Ecto neural progenitor cell (in vitro differentiated cells): Measurements from ENCODE around the gene CPN2.
A peak's percentile ranks its signal among the peaks of the same experiment; 100 is the strongest.

Experiments
- DNase-seq: peaks from one replicate; pipeline ENCODE4 v3.0.0-alpha.2; 2018; ENCODE audit warnings: low spot score

The CPN2 gene

DNA sequence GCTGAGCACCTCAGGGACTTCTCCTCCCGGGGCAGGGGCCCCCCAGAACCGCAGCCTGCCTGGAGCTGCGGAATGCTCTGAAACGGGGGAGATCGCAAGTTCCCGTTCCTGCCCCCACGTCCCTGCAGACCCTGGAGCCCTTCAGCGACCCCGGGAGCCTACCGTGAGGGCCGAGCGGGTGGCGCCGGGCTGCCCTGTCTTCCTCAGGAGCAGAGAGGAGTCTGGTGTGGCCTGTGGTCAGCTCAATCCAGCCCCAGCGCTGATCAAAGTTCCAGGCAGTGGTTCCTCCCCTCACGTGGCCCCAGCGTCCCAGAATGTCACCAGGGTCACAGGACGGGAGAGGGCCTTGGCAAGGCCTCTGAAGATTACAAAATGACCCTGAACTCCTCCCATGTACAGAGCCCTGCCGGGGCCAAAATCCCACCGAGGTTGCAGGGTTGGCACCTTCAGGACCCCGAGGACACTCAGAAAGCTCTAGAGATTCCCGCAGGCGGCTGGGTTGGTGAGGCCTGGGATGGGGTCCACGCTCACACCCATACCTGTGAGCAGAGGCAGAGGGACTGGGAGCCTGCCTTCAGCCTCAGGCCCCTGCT is at the start of gene CPN2:
Gene CPN2 (minus strand): TSS at position 249 of the 593 bp plus-strand sequence. CDS start 8,626 bp downstream, outside the sequence.
- DNase-seq, result no peak

DNA sequence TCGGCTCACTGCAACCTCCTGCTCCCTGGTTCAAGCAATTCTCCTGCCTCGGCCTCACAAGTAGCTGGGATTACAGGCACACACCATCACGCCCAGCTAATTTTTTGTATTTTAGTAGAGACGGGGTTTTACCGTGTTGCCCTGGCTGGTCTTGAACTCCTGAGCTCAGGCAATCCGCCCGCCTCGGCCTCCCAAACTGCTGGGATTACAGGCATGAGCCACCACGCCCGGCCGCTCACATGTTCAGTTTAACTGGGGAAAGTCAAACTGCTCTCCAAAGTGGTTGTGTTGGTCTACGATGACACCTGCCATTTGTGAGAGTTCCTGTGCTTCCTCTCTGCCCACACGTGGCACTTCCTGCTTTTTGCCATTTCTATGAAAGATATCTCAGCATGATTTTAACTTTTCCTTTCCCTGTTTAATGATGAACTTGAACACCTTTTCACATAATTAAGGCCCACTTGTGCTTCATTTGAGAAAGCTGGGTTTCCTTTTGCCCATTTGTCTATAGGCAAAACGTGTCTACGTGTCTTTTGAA is 48.8 kb upstream of the CPN2 start:
- DNase-seq, result no peak

- DNase-seq, result no peak
These were observed 48.0 kb upstream of the CPN2 start, which contains the start of gene GP5 for GRCh38 chr3:194399166-194399565. TSS of gene GP5 (minus strand) at chr3:194399266. CDS start at chr3:194398282, 984 bp downstream.

DNA sequence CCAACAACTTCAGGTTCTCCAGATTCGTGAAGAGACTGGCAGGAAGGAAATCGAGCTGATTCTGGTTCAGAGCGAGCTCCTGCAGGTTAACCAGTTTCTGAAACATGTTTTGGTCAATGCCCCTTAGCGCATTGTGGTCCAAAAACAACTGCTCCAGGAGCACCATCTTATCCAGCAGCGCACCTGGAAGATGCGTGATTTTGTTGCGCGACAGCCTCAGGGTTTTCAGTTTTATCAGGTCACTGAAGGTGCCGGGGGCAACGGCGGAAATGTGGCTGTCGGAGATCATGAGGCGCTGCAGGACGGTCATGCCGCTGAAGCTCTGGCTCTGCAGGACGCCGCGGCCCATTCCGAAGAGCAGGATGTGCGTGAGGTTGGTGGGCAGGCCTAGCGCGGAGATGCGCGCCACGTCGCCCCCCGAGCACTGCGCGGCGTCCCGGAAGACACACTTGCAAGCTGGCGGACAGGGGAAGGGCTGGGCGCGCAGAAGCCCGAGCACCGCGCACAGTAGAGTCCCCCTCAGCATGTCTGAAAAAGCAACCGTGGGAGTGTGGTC is 46.7 kb upstream of the CPN2 start:
- peak; percentile 66 for DNase-seq

DNA sequence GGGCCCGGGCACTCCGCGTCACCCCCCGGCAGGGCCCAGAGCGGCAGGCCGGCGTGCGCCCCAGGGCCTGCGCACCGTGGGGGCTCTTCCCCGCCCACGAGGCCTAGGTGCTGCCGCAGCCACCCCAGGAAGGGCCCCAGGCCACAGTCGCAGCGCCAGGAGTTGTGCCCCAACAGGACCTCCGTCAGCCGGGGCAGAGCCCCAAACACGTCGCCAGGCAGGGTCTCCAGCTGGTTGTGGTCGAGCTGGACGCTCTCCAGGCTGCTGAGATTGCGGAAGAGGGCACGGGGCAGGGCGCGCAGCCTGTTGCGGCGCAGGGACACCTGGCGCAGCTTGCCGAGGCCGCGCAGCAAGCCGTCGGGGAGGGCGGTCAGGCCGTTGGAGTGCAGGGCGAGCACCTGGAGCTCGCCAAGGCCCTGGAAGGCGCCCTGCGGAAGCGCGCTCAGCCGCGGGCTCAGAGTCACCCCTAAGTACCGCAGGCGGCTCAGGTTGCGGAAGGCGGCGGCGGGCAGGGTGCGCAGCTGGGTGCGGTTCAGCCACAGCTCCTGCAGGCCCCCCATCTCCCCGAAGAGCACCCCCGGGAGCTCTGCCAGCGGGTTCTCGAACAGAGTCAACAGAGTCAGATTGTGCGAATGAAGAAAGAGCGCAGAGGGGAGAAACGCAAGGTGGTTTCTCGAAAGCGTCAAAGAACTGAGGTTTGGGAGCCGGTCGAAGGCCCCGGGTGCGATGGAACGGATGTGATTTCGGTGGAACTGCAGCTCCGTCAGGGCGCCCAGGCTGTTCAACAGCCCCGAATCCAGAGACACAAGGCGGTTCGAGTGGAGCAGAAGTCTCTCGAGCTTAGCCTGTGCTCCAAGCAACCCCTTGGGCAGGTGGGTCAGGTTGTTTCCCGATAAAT is 46.0 kb upstream of the CPN2 start:
- DNase-seq, result peak; percentile 59

- no peak for DNase-seq
These were observed 45.4 kb upstream of the CPN2 start for GRCh38 chr3:194396539-194396858.

GRCh38 chr3:194395778-194396538 is 44.8 kb upstream of the CPN2 start:
- peak; percentile 67 for DNase-seq

DNA sequence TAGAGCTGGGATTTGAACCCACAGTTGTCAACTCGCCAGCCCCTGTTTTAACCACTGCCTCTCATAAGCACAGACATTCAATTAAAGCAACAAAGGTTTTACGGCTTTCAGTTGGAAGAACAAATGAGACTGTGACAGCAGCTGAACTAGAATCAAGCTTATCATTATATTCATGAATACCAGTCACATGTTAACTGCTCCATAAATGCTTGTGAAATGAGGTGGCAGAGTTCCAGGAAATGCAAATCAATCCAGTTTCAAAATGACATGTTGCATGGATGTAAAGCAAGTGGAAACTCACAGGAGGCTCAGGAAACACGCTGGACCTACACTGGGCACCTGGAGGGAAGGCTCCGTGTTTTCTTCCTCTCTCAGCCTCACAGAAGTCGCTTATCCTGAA is 44.1 kb upstream of the CPN2 start:
- no peak for DNase-seq

DNA sequence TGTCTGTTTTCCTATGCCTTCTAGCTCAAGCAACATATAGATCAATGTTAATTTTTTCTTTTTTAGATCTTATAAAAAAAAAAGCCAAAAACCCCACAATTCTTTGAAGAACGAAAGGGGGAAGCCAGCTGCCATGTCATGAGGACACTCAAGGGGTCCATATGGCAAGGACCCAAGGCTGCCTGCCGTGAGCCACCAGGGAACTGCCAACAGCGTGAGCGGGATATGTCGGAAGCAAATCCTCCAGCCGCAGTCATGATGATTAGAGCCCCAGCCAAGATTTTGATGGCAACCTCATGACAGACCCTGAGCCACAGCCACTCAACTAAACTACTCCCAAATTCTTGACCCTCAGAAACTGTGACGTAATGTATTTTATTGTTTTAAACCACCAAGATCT is 41.4 kb upstream of the CPN2 start:
- DNase-seq, result no peak

DNA sequence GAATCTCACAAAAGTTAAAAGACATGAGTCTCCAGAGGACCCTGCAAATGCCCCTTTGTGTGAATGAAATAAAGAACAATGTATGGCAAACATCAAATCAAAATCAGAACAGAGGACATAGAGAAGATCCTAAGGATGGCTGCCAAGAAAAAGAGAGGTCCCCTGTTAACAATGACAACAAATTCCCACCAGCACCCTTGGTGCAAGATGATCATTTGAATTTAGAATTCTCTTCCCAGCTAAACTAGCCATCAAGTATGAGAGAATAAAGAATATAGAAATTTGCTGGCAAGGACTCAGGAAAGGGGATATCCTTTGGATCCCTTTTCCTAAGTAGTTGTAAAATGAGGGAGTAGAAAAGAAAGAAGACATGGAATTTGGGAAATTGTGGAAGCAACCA is 39.7 kb upstream of the CPN2 start:
- no peak for DNase-seq

DNA sequence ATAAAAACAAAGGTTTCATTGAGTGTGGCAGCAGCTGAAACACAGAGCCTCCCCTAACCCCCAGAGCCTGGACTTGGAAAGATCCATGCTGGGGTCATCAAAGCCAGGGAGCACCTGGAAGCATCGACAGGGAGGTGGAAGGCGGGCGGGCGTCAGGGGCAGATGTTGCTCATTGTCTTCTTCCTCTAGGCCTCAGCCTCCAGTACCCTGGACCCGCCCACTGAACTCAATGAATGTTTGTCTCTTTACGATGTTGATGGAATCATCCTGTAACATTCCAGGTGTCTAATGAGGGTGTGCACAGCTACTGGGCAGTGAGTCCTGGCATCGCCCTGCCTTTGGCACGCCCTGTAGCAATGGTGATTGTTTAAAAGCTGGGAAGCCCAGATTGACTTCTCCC is 38.1 kb upstream of the CPN2 start:
- DNase-seq, result peak; percentile 32

- peak; percentile 14 for DNase-seq
These were observed 36.8 kb upstream of the CPN2 start for GRCh38 chr3:194387926-194388418.

DNA sequence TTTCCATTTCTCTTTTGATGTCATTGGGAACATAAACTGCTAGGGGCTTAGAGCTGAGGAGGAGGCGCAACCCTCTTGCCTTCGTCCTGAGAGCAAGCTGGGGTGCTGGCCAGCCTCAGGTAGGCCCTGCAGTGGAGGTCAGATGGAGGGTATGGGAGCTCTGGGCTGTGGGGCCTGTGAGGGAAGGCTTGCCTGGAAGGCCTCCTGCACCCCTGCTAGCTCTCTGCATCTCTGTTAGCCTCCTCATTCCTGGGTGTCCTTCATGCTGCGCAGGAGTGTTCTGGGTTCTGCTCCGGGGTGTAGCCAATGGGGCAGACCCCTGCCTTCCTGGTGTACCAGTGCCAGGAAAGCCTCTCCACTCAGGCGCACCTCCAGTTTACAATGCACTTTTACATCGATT is 36.1 kb upstream of the CPN2 start:
- peak; percentile 36 for DNase-seq

DNA sequence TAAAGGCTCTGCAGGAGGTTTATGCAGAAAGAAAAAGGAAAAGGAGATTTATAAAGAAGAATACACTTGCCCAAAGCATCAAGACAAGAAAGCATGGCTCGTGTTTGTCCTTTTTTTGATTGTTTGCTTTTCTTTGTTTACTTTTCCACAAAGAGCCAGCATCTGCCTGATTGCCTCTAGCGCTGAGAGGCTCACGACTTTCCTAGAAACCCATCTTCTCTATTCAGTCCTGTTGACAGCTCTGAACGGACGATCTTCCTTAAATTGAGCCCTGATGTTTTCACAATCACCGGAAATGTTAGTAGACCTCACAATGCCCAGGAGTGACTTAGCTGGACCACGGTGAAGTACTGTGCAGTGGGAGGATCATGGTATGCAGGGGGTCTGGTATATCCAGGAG is 35.5 kb upstream of the CPN2 start:
- DNase-seq, result peak; percentile 12

GRCh38 chr3:194386066-194386465 is 34.9 kb upstream of the CPN2 start:
- DNase-seq, result peak; percentile 44

GRCh38 chr3:194384569-194385001 is 33.5 kb upstream of the CPN2 start:
- DNase-seq, result peak; percentile 34

- no peak for DNase-seq
These were observed 33.0 kb upstream of the CPN2 start for GRCh38 chr3:194384156-194384555.

- DNase-seq, result peak; percentile 45
These were observed 32.3 kb upstream of the CPN2 start for GRCh38 chr3:194383276-194383940.

DNA sequence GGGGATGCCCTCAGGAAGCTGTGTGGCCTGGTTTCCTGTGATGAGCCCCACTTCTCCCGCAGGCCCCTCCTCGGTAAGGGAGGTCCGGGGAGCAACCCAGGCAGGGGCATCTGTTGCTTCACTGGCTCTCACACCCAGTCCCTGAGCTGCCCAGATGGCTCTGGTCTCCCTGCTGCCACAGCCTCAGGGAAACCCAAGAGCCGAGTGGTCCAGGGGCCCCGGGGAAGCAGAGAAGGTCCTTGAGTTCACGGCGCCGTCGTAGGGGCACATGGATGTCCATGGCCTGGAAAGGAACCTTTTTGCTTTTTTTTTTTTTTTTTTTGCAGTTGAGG is 31.7 kb upstream of the CPN2 start:
- DNase-seq, result peak; percentile 48

DNA sequence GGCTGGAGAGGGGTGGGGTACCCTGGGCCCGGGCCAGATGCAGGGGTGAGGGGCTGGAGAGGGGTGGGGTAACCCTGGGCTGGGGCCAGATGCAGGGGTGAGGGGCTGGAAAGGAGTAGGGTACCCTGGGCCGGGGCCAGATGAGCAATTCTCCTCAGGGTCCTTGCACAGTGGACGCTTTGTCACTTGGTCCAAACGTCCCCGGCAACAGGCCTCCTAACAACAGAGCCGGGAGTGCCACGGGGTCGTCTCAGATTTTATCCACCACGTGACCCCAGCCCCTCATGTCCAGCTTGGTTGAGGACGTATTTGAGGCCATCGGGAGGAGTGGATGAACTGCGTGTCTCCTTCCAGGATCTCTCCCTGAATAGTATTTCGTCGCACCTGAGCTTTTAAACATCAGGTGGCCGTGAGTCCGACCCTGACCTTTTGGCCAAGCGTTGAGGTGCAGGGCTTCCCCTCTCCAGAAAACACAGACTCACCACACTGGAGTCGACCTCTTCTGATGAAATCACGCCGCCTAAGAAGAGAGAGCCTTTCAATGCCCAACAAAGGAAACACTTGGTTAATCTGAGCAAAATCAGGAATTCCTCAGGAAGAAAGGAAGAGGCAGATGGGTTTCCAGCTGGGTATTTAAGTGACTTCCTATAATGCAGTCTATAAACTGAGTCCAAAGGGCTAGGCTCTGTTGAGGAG is 31.2 kb upstream of the CPN2 start:
- peak; percentile 41 for DNase-seq

- peak; percentile 53 for DNase-seq
These were observed 30.3 kb upstream of the CPN2 start for GRCh38 chr3:194381460-194381875.
